Measurements from ENCODE around the gene ZC3H10.

DNA sequence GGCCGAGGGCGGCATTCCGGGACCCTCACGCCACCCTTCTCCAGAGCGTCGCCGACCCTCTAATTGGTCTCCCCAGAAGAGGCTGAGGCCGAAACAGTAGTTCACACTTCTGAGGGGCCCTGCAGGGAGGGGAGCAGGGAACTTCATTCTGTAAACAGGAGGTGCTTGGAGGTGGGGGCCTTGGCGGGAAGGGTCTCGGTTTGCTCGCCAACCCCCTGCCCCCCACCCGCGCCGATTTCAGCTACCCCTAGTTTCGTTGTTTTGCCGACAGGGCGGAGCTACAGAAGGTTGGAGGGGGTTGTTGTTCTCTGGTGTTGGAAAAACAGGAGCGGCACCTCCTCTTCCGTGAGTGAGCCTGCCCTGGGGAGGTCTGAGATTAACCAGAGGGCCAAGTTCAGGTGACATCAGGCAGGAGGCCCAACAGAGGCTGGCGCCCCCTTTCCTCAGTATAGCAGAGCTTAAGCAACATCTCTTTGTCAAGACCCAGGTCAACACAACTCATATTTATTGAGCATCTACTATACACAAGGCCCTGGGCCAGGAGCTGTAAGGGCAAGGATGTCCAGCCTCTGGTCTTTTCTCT is 37.4 kb upstream of the ZC3H10 start:
- TF ChIP-seq, protein P1, sequence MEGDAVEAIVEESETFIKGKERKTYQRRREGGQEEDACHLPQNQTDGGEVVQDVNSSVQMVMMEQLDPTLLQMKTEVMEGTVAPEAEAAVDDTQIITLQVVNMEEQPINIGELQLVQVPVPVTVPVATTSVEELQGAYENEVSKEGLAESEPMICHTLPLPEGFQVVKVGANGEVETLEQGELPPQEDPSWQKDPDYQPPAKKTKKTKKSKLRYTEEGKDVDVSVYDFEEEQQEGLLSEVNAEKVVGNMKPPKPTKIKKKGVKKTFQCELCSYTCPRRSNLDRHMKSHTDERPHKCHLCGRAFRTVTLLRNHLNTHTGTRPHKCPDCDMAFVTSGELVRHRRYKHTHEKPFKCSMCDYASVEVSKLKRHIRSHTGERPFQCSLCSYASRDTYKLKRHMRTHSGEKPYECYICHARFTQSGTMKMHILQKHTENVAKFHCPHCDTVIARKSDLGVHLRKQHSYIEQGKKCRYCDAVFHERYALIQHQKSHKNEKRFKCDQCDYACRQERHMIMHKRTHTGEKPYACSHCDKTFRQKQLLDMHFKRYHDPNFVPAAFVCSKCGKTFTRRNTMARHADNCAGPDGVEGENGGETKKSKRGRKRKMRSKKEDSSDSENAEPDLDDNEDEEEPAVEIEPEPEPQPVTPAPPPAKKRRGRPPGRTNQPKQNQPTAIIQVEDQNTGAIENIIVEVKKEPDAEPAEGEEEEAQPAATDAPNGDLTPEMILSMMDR (conservative IDR thresholded peaks at IDR 0.05; ENCODE audit: low read depth, low read length) = no peak
- TF ChIP-seq, protein P2, sequence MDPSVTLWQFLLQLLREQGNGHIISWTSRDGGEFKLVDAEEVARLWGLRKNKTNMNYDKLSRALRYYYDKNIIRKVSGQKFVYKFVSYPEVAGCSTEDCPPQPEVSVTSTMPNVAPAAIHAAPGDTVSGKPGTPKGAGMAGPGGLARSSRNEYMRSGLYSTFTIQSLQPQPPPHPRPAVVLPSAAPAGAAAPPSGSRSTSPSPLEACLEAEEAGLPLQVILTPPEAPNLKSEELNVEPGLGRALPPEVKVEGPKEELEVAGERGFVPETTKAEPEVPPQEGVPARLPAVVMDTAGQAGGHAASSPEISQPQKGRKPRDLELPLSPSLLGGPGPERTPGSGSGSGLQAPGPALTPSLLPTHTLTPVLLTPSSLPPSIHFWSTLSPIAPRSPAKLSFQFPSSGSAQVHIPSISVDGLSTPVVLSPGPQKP (IDR thresholded peaks at IDR 0.05; ENCODE audit: borderline replicate concordance, low read depth, low read length) = no peak
- TF ChIP-seq BHLHE40 (IDR thresholded peaks at IDR 0.05; ENCODE audit: low read depth, low read length) = no peak
- no peak for TF ChIP-seq MAZ (IDR thresholded peaks at IDR 0.05; ENCODE audit: borderline replicate concordance, low read depth, low read length)
- no peak for TF ChIP-seq RFX5 (IDR thresholded peaks at IDR 0.05; ENCODE audit: low read depth, low read length)

Measured in IMR-90 (cell line).